ENCODE data around the gene MAIP1. TPM values are rescaled to one million over a fixed set of nuclear protein-coding genes. Genes with fewer than 3 reads are reported as not detected.

The MAIP1 gene
- total RNA-seq, 1 experiment from 2014 or later = 32.3 TPM

DNA sequence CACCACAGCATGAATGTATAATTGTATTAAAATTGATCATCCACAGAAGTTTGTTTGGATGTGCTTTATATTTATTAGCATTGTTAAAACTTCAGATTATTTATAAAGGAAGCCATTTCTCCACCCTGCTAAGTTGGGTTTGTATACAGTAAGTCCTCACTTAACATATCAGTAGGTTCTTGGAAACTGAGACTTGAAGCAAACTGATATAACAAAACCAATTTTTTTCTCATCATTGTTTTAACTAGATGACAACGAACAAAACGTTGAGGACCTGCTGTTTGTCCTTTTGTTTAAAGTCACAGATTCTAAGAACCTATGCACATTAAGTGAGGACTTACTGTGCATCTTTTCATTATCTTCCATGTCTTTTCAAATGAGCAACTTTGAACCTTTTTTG is 27.2 kb upstream of the MAIP1 start:
- Histone ChIP-seq H3K9me3 (ENCODE audit: control insufficient read depth, low read depth, low read length) (no peaks in the 10 kb centered on the region), H4K91ac (ENCODE audit: insufficient read length, low read depth, low read length) (no peak overlapping the region), H3K27ac (ENCODE audit: insufficient read length, low read depth, low read length) (no peak overlapping the region), H2BK12ac (ENCODE audit: insufficient read length, low read depth, low read length) (no peak overlapping the region), H3K23me2 (ENCODE audit: insufficient read length, low read depth, low read length, poor library complexity, severe bottlenecking) (no peaks in the 10 kb centered on the region), H2BK20ac (ENCODE audit: low read depth, low read length, poor library complexity, severe bottlenecking) (no peak overlapping the region), H2AFZ (ENCODE audit: low read length) (no peak overlapping the region), H2AK5ac (ENCODE audit: insufficient read length, low read length) (no peak overlapping the region), H3K14ac (ENCODE audit: insufficient read depth, low read length) (no peak overlapping the region), H4K20me1 (ENCODE audit: control insufficient read depth, insufficient read depth, insufficient read length) (no peaks in the 10 kb centered on the region), H3T11ph (ENCODE audit: low read length) (no peak overlapping the region), H3K4ac (ENCODE audit: low read depth, low read length) (no peak overlapping the region), H3K23ac (ENCODE audit: insufficient read length, low read depth, low read length) (no peak overlapping the region), H4K8ac (replicated peaks; ENCODE audit: insufficient read length, low read depth, low read length) (no peak overlapping the region), H3K27me3 (ENCODE audit: insufficient read depth, low read length) (no peaks in the 10 kb centered on the region), H3K9ac (ENCODE audit: extremely low read depth, insufficient read length, low read length) (no peak overlapping the region), H3K18ac (ENCODE audit: insufficient read length, low read depth, low read length) (no peak overlapping the region), H4K5ac (ENCODE audit: insufficient read length, low read depth, low read length) (no peak overlapping the region), H2BK120ac (ENCODE audit: low read depth, low read length, poor library complexity, severe bottlenecking) (no peak overlapping the region), H3K4me2 (ENCODE audit: insufficient read depth, insufficient read length, low read length) (no peak overlapping the region), H2BK15ac (ENCODE audit: low read depth, low read length) (no peak overlapping the region), H3K79me2 (ENCODE audit: insufficient read depth, low read length) (no peaks in the 10 kb centered on the region; the same call in 1 of the 2 replicates), H2BK5ac (ENCODE audit: insufficient read length, low read length) (no peak overlapping the region), H3K56ac (ENCODE audit: insufficient read length, low read depth, low read length) (no peak overlapping the region), H3K4me1 (ENCODE audit: insufficient read depth, low read length) (no peaks in the 10 kb centered on the region), H3K79me1 (ENCODE audit: insufficient read depth, low read depth, low read length, poor library complexity, severe bottlenecking) (no peaks in the 10 kb centered on the region)
- no CpG with 5 or more reads among the region's 2 CpGs for WGBS (ENCODE audit: extremely low coverage, insufficient read length, low lambda C conversion rate)
- H3K4me1 Mint-ChIP-seq = peaks cover 27 to 30% of the 10 kb centered on the region in 2 experiments
- no peak overlapping the region for H3K4me3 Mint-ChIP-seq
- DNase-seq = no peak
- peaks cover 16 to 52% (median 42%) of the 10 kb centered on the region in 3 experiments; a peak in 6 of 7 replicates for H3K36me3 Mint-ChIP-seq (ENCODE audit: insufficient read depth in 1 of 3, low read depth in 3 of 3)
- H3K27me3 Mint-ChIP-seq (ENCODE audit: low read depth) = no peaks in the 10 kb centered on the region
- no peaks in the 10 kb centered on the region for H3K9me3 Mint-ChIP-seq
- peak overlapping the region in 1 of 3 experiments; percentile 89; a peak in 2 of 7 replicates for H3K27ac Mint-ChIP-seq
- TF ChIP-seq, protein P1, sequence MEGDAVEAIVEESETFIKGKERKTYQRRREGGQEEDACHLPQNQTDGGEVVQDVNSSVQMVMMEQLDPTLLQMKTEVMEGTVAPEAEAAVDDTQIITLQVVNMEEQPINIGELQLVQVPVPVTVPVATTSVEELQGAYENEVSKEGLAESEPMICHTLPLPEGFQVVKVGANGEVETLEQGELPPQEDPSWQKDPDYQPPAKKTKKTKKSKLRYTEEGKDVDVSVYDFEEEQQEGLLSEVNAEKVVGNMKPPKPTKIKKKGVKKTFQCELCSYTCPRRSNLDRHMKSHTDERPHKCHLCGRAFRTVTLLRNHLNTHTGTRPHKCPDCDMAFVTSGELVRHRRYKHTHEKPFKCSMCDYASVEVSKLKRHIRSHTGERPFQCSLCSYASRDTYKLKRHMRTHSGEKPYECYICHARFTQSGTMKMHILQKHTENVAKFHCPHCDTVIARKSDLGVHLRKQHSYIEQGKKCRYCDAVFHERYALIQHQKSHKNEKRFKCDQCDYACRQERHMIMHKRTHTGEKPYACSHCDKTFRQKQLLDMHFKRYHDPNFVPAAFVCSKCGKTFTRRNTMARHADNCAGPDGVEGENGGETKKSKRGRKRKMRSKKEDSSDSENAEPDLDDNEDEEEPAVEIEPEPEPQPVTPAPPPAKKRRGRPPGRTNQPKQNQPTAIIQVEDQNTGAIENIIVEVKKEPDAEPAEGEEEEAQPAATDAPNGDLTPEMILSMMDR (conservative IDR thresholded peaks at IDR 0.05) = no peak
